Fibroblast of lung (primary cell): Measurements from ENCODE around the gene SEMG1. TPM values are rescaled to one million over a fixed set of nuclear protein-coding genes. Genes with fewer than 3 reads are reported as not detected.

ENCODE experiments used
- DNase-seq, 2 donors: peaks; one replicate each; pipeline versions ENCODE4 v3.0.0 to v3.0.0-alpha.2; 2010; ENCODE audit warnings: low read depth in 2 of 2
- H2AFZ ChIP-seq: 2 replicates; pipeline ENCODE4 v1.5.1; 2012; ENCODE audit warnings: low read length, control low read depth, inconsistent platforms
- H3K27ac ChIP-seq: 2 replicates; pipeline ENCODE4 v1.5.1; 2011; ENCODE audit warnings: low read length, control low read depth; ENCODE audit not compliant: insufficient read depth
- H3K27me3 ChIP-seq: 2 replicates; pipeline ENCODE4 v1.5.1; 2011; ENCODE audit warnings: mild to moderate bottlenecking, low read length; ENCODE audit not compliant: control insufficient read depth, insufficient read depth
- H3K36me3 ChIP-seq: 2 replicates; pipeline ENCODE4 v1.5.1; 2011; ENCODE audit warnings: low read length; ENCODE audit not compliant: control insufficient read depth, insufficient read depth
- H3K4me1 ChIP-seq: 2 replicates; pipeline ENCODE4 v1.5.1; 2011; ENCODE audit warnings: low read length; ENCODE audit not compliant: control insufficient read depth, insufficient read depth; ENCODE audit errors: extremely low read depth
- H3K4me2 ChIP-seq: 2 replicates; pipeline ENCODE4 v1.5.1; 2011; ENCODE audit warnings: low read length, control low read depth; ENCODE audit not compliant: insufficient read depth; ENCODE audit errors: extremely low read depth
- H3K4me3 ChIP-seq, 4 experiments: fragments of 200-600 bp in 1 of 4; sonication (generic) in 1 of 4; replicated peaks in 1 of 4; 2 replicates each; pipeline ENCODE4 v1.5.1; 2011 to 2016; ENCODE audit warnings: low read length in 4 of 4, low read depth in 3 of 4, mild to moderate bottlenecking in 3 of 4, control low read depth in 2 of 4, inconsistent platforms in 1 of 4, mixed read lengths in 1 of 4; ENCODE audit not compliant: insufficient read depth in 1 of 4; ENCODE audit errors: control extremely low read depth in 1 of 4
- H3K79me2 ChIP-seq: 2 replicates; pipeline ENCODE4 v1.5.1; 2012; ENCODE audit warnings: mild to moderate bottlenecking, low read length, inconsistent platforms; ENCODE audit not compliant: control insufficient read depth, insufficient read depth
- H3K9ac ChIP-seq: 2 replicates; pipeline ENCODE4 v1.5.1; 2011; ENCODE audit warnings: mild to moderate bottlenecking, low read length, control low read depth; ENCODE audit not compliant: insufficient read depth
- H3K9me3 ChIP-seq: 2 replicates; pipeline ENCODE4 v1.5.1; 2012; ENCODE audit warnings: low read depth, low read length; ENCODE audit not compliant: control insufficient read depth, insufficient read depth
- H4K20me1 ChIP-seq: 2 replicates; pipeline ENCODE4 v1.5.1; 2011; ENCODE audit warnings: low read length; ENCODE audit not compliant: control insufficient read depth, insufficient read depth; ENCODE audit errors: extremely low read depth
- CTCF ChIP-seq, 2 donors: IDR thresholded peaks in 1 of 2; conservative IDR thresholded peaks in 1 of 2; 1 replicate in 1 of 2; 2 replicates in 1 of 2; pipeline ENCODE4 v1.5.1; 2011 to 2012; ENCODE audit warnings: low read length in 2 of 2, control low read depth in 1 of 2, inconsistent platforms in 1 of 2, low read depth in 1 of 2, mild to moderate bottlenecking in 1 of 2
- EZH2 ChIP-seq: IDR thresholded peaks from 2 replicates; pipeline ENCODE4 v1.5.1; 2012; ENCODE audit warnings: low read length, control low read depth, mild to moderate bottlenecking; ENCODE audit errors: missing control alignments
- polyA plus RNA-seq, 2 donors: library from polyadenylated mRNA; depleted of rRNA in 1 of 2; stranded (reverse) in 1 of 2; unstranded in 1 of 2; fragments of >200 nt; gene quantifications; 2 replicates each; pipeline ENCODE4 v1.2.1, GENCODE V29; 2011 to 2012; ENCODE audit warnings: missing spikeins in 1 of 2
- total RNA-seq: library from RNA; depleted of rRNA; stranded (reverse); fragments of >200 nt; gene quantifications from 2 replicates; pipeline ENCODE4 v1.2.1, GENCODE V29; 2014

The SEMG1 gene
- total and polyA plus RNA-seq, 2 donors (not counting 1 experiment from before 2014, with no cell fraction given) = not detected

GRCh38 chr20:45251884-45252560, 45.2 kb downstream of the SEMG1 start:
- TF ChIP-seq EZH2 (no peak), CTCF (conservative IDR thresholded peaks at IDR 0.05 in 1 of 2, IDR thresholded peaks at IDR 0.05 in 1 of 2; ENCODE audit: low read depth in 1 of 2, low read length in 2 of 2) (no peak)
- no peak for DNase-seq
- H3K4me3 ChIP-seq = no peak overlapping the region

DNA sequence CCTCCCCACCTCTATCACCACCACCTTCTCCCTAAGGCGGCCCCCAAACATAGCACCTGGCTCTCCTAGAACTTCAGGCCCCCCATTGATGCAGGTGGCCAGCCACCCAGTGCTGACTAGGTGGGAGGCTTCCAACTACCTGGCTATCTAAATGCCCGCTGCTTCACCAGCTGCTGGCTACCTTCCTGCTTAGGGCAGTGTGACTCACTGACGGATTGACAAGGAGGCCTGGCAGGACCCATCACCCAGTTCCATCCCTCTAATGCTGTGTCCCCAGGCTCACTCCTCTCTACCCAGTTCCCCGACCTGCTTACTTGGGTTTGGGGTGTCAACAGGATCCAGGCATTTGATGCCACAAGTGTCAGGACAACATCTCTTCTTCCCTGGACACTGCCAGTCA, 46.4 kb downstream of the SEMG1 start:
- peaks cover 4% of the 10 kb centered on the region for H3K27me3 ChIP-seq
- no peaks in the 10 kb centered on the region for H4K20me1 ChIP-seq
- TF ChIP-seq EZH2 (no peak), CTCF (conservative IDR thresholded peaks at IDR 0.05 in 1 of 2, IDR thresholded peaks at IDR 0.05 in 1 of 2; ENCODE audit: low read depth in 1 of 2, low read length in 2 of 2) (no peak)

More at GRCh38 chr20:45251884-45252560, 45.2 kb downstream of the SEMG1 start:
- peaks cover 4% of the 10 kb centered on the region for H3K27me3 ChIP-seq
- H3K79me2 ChIP-seq = no peaks in the 10 kb centered on the region
- no peaks in the 10 kb centered on the region for H3K36me3 ChIP-seq
- H3K4me2 ChIP-seq = no peak overlapping the region
- H4K20me1 ChIP-seq = no peaks in the 10 kb centered on the region
- no peaks in the 10 kb centered on the region for H3K4me1 ChIP-seq
- H3K9ac ChIP-seq = no peak overlapping the region
- no peak overlapping the region for H3K27ac ChIP-seq
- no peaks in the 10 kb centered on the region for H3K9me3 ChIP-seq
- H2AFZ ChIP-seq = no peak overlapping the region

GRCh38 chr20:45254383-45255262, 47.8 kb downstream of the SEMG1 start, which contains the start of gene SLPI:
Gene SLPI (minus strand): TSS chr20:45254564. CDS start chr20:45254543, 21 bp downstream.
- Histone ChIP-seq H2AFZ (no peak within 1 kb of the TSS), H3K9ac (no peak within 1 kb of the TSS)
- TF ChIP-seq CTCF (conservative IDR thresholded peaks at IDR 0.05 in 1 of 2, IDR thresholded peaks at IDR 0.05 in 1 of 2; ENCODE audit: low read depth in 1 of 2, low read length in 2 of 2) (no peak), EZH2 (no peak)

More for the DNA sequence above, 46.4 kb downstream of the SEMG1 start:
- H3K79me2 ChIP-seq = no peaks in the 10 kb centered on the region
- H3K4me3 ChIP-seq = no peak overlapping the region
- H3K9me3 ChIP-seq = no peaks in the 10 kb centered on the region
- H3K9ac ChIP-seq = no peak overlapping the region
- no peak overlapping the region for H3K27ac ChIP-seq
- H2AFZ ChIP-seq = no peak overlapping the region
- no peak overlapping the region for H3K4me2 ChIP-seq
- no peak for DNase-seq
- no peaks in the 10 kb centered on the region for H3K36me3 ChIP-seq
- no peaks in the 10 kb centered on the region for H3K4me1 ChIP-seq

More at GRCh38 chr20:45254383-45255262, 47.8 kb downstream of the SEMG1 start, which contains the start of gene SLPI:
- H3K79me2 ChIP-seq = no peaks in the 10 kb centered on the region
- no peak within 1 kb of the TSS for H3K4me3 ChIP-seq
- peaks cover 4% of the 10 kb centered on the region for H3K27me3 ChIP-seq
- no peak within 1 kb of the TSS for H3K4me2 ChIP-seq
- no peaks in the 10 kb centered on the region for H3K4me1 ChIP-seq
- no peaks in the 10 kb centered on the region for H4K20me1 ChIP-seq
- peak; percentile 15 to 56 for DNase-seq
- no peak within 1 kb of the TSS for H3K27ac ChIP-seq
- no peaks in the 10 kb centered on the region for H3K9me3 ChIP-seq
- H3K36me3 ChIP-seq = no peaks in the 10 kb centered on the region
